ENCODE data around the gene FXYD6.

DNA sequence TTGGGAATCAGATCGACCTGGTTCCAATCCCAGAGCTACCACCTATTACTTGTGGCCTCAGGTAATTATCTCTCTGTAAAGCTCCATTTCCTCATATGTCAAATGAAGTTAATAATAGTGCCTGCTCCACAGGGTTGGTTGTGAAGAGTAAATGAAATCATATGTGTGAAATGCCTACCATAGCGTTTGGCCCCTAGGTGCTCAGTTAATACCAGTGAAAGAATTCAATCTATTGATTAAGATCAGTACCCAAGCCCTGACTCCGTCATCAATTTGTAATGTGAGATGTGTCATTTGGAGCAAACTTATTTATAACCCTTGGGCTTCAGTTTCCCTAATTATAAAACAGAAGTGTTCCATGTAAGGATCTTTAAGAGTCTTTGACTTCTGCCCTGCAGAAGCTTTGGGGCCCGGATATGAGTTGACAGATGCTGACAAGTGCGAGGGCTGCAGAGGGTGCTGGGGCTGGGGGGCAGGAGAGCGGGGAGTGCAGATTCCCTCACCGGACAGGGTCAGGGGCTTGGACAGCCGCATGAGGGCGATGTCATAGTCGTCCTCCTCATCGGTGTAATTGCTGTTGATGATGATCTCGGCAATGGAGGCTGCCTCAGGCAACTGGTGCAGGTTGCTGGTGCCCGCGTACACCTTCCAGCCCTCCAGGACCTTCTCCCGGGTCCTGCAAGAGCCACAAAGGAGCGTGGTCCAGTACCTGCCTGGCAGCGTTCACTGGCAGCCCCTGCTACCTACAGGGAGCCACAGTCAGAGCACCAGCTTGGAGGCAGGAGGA, 31.8 kb upstream of the FXYD6 start:
- TF ChIP-seq, protein P1, sequence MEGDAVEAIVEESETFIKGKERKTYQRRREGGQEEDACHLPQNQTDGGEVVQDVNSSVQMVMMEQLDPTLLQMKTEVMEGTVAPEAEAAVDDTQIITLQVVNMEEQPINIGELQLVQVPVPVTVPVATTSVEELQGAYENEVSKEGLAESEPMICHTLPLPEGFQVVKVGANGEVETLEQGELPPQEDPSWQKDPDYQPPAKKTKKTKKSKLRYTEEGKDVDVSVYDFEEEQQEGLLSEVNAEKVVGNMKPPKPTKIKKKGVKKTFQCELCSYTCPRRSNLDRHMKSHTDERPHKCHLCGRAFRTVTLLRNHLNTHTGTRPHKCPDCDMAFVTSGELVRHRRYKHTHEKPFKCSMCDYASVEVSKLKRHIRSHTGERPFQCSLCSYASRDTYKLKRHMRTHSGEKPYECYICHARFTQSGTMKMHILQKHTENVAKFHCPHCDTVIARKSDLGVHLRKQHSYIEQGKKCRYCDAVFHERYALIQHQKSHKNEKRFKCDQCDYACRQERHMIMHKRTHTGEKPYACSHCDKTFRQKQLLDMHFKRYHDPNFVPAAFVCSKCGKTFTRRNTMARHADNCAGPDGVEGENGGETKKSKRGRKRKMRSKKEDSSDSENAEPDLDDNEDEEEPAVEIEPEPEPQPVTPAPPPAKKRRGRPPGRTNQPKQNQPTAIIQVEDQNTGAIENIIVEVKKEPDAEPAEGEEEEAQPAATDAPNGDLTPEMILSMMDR (IDR thresholded peaks at IDR 0.05) = no peak
- TF ChIP-seq POLR2A (IDR thresholded peaks at IDR 0.05) = no peak
- no peak for TF ChIP-seq POLR2AphosphoS5 (IDR thresholded peaks at IDR 0.05)

Data from breast epithelium (tissue), 3 donors.